Colonic mucosa (tissue), 4 donors: ENCODE results near the gene CPZ. TPM values are rescaled to one million over a fixed set of nuclear protein-coding genes. Genes with fewer than 3 reads are reported as not detected.

Source experiments
- DNase-seq: peaks from one replicate; pipeline ENCODE4 v3.0.0-alpha.2; 2020
- H3K27ac ChIP-seq: fragments of 200-600 bp; one replicate; pipeline ENCODE4 v1.8.0; 2021
- H3K27me3 ChIP-seq: fragments of 200-600 bp; one replicate; pipeline ENCODE4 v1.8.0; 2021
- H3K36me3 ChIP-seq: fragments of 200-600 bp; one replicate; pipeline ENCODE4 v1.8.0; 2021
- H3K4me1 ChIP-seq: fragments of 200-600 bp; one replicate; pipeline ENCODE4 v1.8.0; 2021; ENCODE audit warnings: mild to moderate bottlenecking
- H3K4me3 ChIP-seq: fragments of 200-600 bp; one replicate; pipeline ENCODE4 v1.8.0; 2021
- H3K9ac ChIP-seq, 2 donors: one replicate each; pipeline ENCODE4 v1.7.0; 2013; ENCODE audit warnings: control low read depth in 2 of 2, low read depth in 2 of 2, low read length in 2 of 2
- H3K9me3 ChIP-seq: fragments of 200-600 bp; one replicate; pipeline ENCODE4 v1.8.0; 2021
- CTCF ChIP-seq: fragments of 200-600 bp; IDR thresholded peaks from one replicate; pipeline ENCODE4 v1.8.0; 2022; ENCODE audit warnings: antibody characterized with exemption, mild to moderate bottlenecking
- intact Hi-C: fragments of 100-400 bp; cut with DNase I; formaldehyde crosslinking; loops from one replicate; pipeline ENCODE4 v1.14.1; 2022
- total RNA-seq, 2 donors: library from RNA; stranded (reverse); fragmentation: NEBNext Ultra II Directional in 1 of 2; extraction: Animal tissue kit (Norgen Biotek cat#: 25700) in 1 of 2; gene quantifications; one replicate each; pipeline ENCODE4 v1.2.1, GENCODE V29; 2021
- donor health status: healthy.
- donor health status: DM: no; HTN: no; CAD: no.
- donor health status: DM: no; HTN: no; CAD: no.

Gene CPZ
- total RNA-seq, 2 donors from 2014 or later = 1.2 to 1.5 TPM

DNA sequence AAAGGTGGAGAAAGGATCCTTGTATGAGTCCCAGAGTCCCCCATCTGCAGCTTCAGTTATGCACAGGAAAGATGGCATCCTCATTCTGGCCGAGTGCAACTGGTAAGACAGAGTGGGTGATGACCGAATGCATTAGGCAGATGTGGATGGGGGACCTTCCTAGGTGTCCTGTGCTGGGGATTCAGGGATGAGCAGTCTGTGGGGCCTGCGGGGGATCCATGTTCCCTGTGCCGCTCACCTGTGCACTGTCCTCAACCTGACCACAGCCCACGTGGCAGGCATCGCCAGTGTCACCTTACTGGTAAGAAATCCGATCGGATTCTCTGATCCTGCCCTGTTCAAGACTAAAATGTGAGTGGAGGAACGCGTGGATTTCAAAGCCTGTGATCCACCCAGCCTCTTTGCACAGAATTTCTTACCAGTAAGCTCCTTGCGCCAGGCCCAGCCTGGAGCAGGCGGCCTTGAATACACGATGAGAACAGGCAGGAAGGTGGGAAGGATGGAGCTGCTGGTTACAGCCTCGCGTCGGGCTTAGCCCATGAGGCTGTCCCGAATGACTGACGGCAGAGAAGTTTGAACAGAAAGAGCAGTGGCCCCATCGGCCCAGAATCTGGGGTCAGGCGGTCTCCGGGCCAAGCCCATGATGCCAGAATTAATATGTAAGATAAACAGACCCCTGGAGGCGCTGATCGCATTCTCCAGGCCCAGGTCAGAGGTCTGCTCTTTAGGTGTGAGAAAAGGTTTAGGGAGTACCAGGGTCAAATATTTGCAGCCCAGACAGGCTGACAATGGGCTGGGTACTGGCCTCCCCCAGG is 56.5 kb downstream of the CPZ start:
- no peaks in the 10 kb centered on the region for H3K36me3 ChIP-seq
- no peaks in the 10 kb centered on the region for H3K9me3 ChIP-seq
- intact Hi-C loops = no loop called here
- H3K4me3 ChIP-seq = no peak overlapping the region
- H3K27ac ChIP-seq = no peak overlapping the region
- H3K9ac ChIP-seq = no peak overlapping the region
- H3K4me1 ChIP-seq = no peaks in the 10 kb centered on the region
- no peak for TF ChIP-seq CTCF
- DNase-seq = no peak
- no peaks in the 10 kb centered on the region for H3K27me3 ChIP-seq

GRCh38 chr4:8649631-8650361 is 57.2 kb downstream of the CPZ start:
- Histone ChIP-seq H3K27me3 (no peaks in the 10 kb centered on the region), H3K27ac (no peak overlapping the region), H3K9ac (no peak overlapping the region), H3K36me3 (no peaks in the 10 kb centered on the region), H3K4me1 (no peaks in the 10 kb centered on the region), H3K4me3 (no peak overlapping the region), H3K9me3 (no peaks in the 10 kb centered on the region)
- DNase-seq = no peak
- intact Hi-C loops = no loop called here
- TF ChIP-seq CTCF = no peak

- no peaks in the 10 kb centered on the region for H3K27me3 ChIP-seq
Measured at GRCh38 chr4:8651661-8652180, 59.2 kb downstream of the CPZ start.

GRCh38 chr4:8652181-8653078 is 59.9 kb downstream of the CPZ start:
- Histone ChIP-seq H3K27me3 (no peaks in the 10 kb centered on the region), H3K27ac (no peak overlapping the region), H3K36me3 (no peaks in the 10 kb centered on the region), H3K4me1 (no peaks in the 10 kb centered on the region), H3K9ac (no peak overlapping the region), H3K4me3 (no peak overlapping the region), H3K9me3 (no peaks in the 10 kb centered on the region)
- DNase-seq = no peak
- no peak for TF ChIP-seq CTCF
- intact Hi-C loops = no loop called here

More at GRCh38 chr4:8651661-8652180, 59.2 kb downstream of the CPZ start:
- Histone ChIP-seq H3K9ac (no peak overlapping the region), H3K36me3 (no peaks in the 10 kb centered on the region), H3K4me3 (no peak overlapping the region), H3K4me1 (no peaks in the 10 kb centered on the region), H3K27ac (no peak overlapping the region), H3K9me3 (no peaks in the 10 kb centered on the region)
- DNase-seq = no peak
- intact Hi-C loops = no loop called here
- TF ChIP-seq CTCF = no peak
